Heart left ventricle (tissue), 16 donors: ENCODE measurements around the gene RNF126. TPM values are rescaled to one million over a fixed set of nuclear protein-coding genes. Genes with fewer than 3 reads are reported as not detected.
"Not testable (repeated sequence)": the region's sequence is repeated elsewhere in the genome, so short reads cannot be mapped to it uniquely, and the experiment has no call there.

Experiments used
- ATAC-seq, 4 donors: fragments of 200-7000 bp; cut with Tn5 transposase; one replicate each; pipeline ENCODE4 v1.9.1; 2020 to 2022; ENCODE audit warnings: moderate library complexity in 4 of 4, mild to moderate bottlenecking in 3 of 4, moderate number of reproducible peaks in 1 of 4
- DNase-seq, 5 donors: peaks; one replicate each; pipeline ENCODE4 v3.0.0-alpha.2; 2020
- H3K27ac ChIP-seq, 12 donors: fragments of 200-600 bp; sonication (generic) in 4 of 12; one replicate each; pipeline versions ENCODE4 v1.5.0 to v1.8.0; 2016 to 2022; ENCODE audit warnings: mild to moderate bottlenecking in 2 of 12
- H3K27me3 ChIP-seq, 9 donors: fragments of 200-600 bp; sonication (generic) in 2 of 9; one replicate each; pipeline versions ENCODE4 v1.5.1 to v1.8.0; 2016 to 2022; ENCODE audit warnings: mild to moderate bottlenecking in 3 of 9
- H3K36me3 ChIP-seq, 9 donors: fragments of 200-600 bp; sonication (generic) in 2 of 9; one replicate each; pipeline versions ENCODE4 v1.5.0 to v1.8.0; 2018 to 2022; ENCODE audit warnings: mild to moderate bottlenecking in 2 of 9
- H3K4me1 ChIP-seq, 12 donors: fragments of 200-600 bp; sonication (generic) in 4 of 12; one replicate each; pipeline versions ENCODE4 v1.5.0 to v1.8.0; 2016 to 2022; ENCODE audit warnings: mild to moderate bottlenecking in 3 of 12
- H3K4me3 ChIP-seq, 12 donors: fragments of 200-600 bp; sonication (generic) in 4 of 12; one replicate each; pipeline versions ENCODE4 v1.5.0 to v1.8.0; 2017 to 2022; ENCODE audit warnings: mild to moderate bottlenecking in 9 of 12, moderate library complexity in 4 of 12
- H3K9me3 ChIP-seq, 12 donors: fragments of 200-600 bp; sonication (generic) in 4 of 12; one replicate each; pipeline versions ENCODE4 v1.5.0 to v1.8.0; 2016 to 2022; ENCODE audit warnings: mild to moderate bottlenecking in 1 of 12
- POLR2A ChIP-seq, 2 donors: fragments of 450-650 bp; IDR thresholded peaks; one replicate each; pipeline ENCODE4 v1.6.1; 2017; ENCODE audit warnings: antibody characterized with exemption in 2 of 2, mild to moderate bottlenecking in 2 of 2, moderate library complexity in 2 of 2
- WGBS, 4 donors: extraction: QIAGEN DNeasy Blood & Tissue Kit in 2 of 4; methylation state at CpG; one replicate each; pipeline versions ENCODE4 v1.1.5 to v1.1.7; 2013 to 2018; 5-methylcytosine and 5-hydroxymethylcytosine counted together
- intact Hi-C, 10 donors: fragments of 100-400 bp; cut with DNase I; formaldehyde crosslinking; loops; one replicate each; pipeline versions ENCODE4 v1.11.1 to v1.14.2; 2022
- polyA plus RNA-seq, 2 donors: library from polyadenylated mRNA; stranded (reverse); fragments of 200-250 nt; gene quantifications; one replicate each; pipeline ENCODE4 v1.2.3, GENCODE V29; 2013
- total RNA-seq, 9 donors: library from RNA; depleted of rRNA in 2 of 9; stranded (reverse); fragments of >200 nt in 2 of 9; fragmentation: NEBNext Ultra II Directional in 3 of 9; extraction: Animal tissue kit (Norgen Biotek cat#: 25700) in 3 of 9; gene quantifications; one replicate each; pipeline versions ENCODE4 v1.1.0 to v1.2.4, GENCODE V29; 2016 to 2023
- TF ChIP-seq, protein P1 (sequence below), 12 donors: fragments of 200-600 bp; sonication (generic) in 4 of 12; IDR thresholded peaks; one replicate each; pipeline versions ENCODE4 v1.5.0 to v1.8.0; 2018 to 2022; ENCODE audit warnings: antibody characterized with exemption in 12 of 12, mild to moderate bottlenecking in 5 of 12
- donor health status: ischemic (EF 13 %, LVEDD 7.1; RV severe dilation, severe dysfunction).
- donor health status: healthy with polysubstance abuse.
- donor health status: DM: no; HTN: yes; CAD: no.
- donor health status: DM: no; HTN: no; CAD: no.
- donor health status: ischemic (EF 25% LVEDD 6.9; RV normal size, moderate dysfunction).
- donor health status: ischemic (EF 25% LVEDD 5.7; RV mildly dilated, moderate dysfunction).
- donor health status: healthy.
- donor health status: DM: yes; HTN: yes; CAD: no.
- donor health status: ischemic (EF 35%, LVEDD 5.7; RV mildly dilated, moderate dysfunction).
- donor health status: nonischemic (EF 11% LVEDD 7.7; RV severe dilation, severe dysfunction).
- donor health status: DM: yes; HTN: yes; CAD: no.
- donor health status: PGD.
- donor health status: ischemic (EF 29% LVEDD 5.4; RV normal size, mild dysfunction).
- donor health status: nonischemic (EF 23%, LVEDD 6.1; RV moderate dilation, normal function).

The RNF126 gene
- total and polyA plus RNA-seq, 11 donors, result 21.6 to 105 (median 29.4) TPM

GRCh38 chr19:632579-633067 lies 30.4 kb downstream of the RNF126 start:
- 0 to 4% (median 3%) methylated on average over 17 to 35 of the region's 35 CpGs for WGBS, 4 donors
- Histone ChIP-seq H3K4me1 (peaks cover 6 to 28% (median 17%) of the 10 kb centered on the region in 12 donors), H3K36me3 (peaks cover 0 to 24% (median 18%) of the 10 kb centered on the region in 9 donors), H3K27me3 (no peaks in the 10 kb centered on the region), H3K4me3 (peak overlapping the region; percentile 57 to 99 (median 96)), H3K27ac (peak overlapping the region in 11 of 12 donors; percentile 33 to 86 (median 79)), H3K9me3 (no peaks in the 10 kb centered on the region)
- no peak for TF ChIP-seq POLR2A (IDR thresholded peaks at IDR 0.05)
- TF ChIP-seq, protein P1, sequence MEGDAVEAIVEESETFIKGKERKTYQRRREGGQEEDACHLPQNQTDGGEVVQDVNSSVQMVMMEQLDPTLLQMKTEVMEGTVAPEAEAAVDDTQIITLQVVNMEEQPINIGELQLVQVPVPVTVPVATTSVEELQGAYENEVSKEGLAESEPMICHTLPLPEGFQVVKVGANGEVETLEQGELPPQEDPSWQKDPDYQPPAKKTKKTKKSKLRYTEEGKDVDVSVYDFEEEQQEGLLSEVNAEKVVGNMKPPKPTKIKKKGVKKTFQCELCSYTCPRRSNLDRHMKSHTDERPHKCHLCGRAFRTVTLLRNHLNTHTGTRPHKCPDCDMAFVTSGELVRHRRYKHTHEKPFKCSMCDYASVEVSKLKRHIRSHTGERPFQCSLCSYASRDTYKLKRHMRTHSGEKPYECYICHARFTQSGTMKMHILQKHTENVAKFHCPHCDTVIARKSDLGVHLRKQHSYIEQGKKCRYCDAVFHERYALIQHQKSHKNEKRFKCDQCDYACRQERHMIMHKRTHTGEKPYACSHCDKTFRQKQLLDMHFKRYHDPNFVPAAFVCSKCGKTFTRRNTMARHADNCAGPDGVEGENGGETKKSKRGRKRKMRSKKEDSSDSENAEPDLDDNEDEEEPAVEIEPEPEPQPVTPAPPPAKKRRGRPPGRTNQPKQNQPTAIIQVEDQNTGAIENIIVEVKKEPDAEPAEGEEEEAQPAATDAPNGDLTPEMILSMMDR (IDR thresholded peaks at IDR 0.05), result no peak
- DNase-seq (no peak), ATAC-seq (peak in 1 of 4 donors; percentile 21)
- intact Hi-C loops, result loop anchor here in 2 of 10 donors (5.0 to 10.0 kb wide), 2 partner anchors 50 to 98 kb away; partner anchors contain the start of gene CDC34 (in 1 of the 2)

DNA sequence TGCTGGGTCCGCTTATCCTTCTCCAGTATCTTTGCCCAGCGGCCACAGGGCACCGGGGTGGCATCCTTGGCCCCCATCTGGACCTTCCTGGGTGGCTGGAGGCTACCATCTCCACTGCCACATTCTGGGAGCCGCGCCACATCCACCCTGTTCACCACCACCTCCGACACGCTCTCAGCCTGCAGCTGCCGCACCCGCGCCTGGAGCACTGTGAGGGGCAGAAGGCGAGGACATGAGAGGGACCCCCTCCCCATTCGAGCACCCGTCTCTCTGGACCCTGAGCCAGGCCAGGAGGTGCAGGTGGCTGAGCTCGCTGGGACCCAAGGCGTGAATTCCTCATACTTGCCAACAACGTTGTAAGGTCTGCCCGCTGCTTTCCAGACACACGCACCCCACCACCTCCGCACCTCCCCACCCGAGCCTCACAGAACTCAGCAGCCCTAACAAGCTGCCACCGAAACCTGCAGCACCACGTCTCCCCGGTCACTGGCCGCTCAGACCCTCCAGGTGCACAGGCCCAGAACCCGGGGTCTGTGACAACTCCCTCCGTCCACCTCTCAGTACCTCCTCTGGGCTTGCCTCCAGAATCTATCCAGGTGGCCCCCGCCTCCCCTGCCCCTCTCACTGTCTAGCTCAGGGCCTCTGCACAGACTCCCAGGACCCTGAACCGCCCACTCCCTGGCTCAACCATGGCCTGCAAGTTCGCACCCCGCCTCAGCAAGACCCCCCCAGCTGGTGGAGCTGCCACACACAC lies 32.9 kb downstream of the RNF126 start:
- no peak for TF ChIP-seq POLR2A (IDR thresholded peaks at IDR 0.05)
- TF ChIP-seq, protein P1 (IDR thresholded peaks at IDR 0.05), result no peak
- ATAC-seq (no peak), DNase-seq (no peak)
- Histone ChIP-seq H3K27me3 (no peaks in the 10 kb centered on the region), H3K27ac (no peak overlapping the region), H3K36me3 (peaks cover 0 to 39% (median 26%) of the 10 kb centered on the region in 9 donors), H3K4me1 (peaks cover 6 to 28% (median 17%) of the 10 kb centered on the region in 12 donors), H3K4me3 (no peak overlapping the region), H3K9me3 (no peaks in the 10 kb centered on the region)
- 85 to 88% (median 86%) methylated on average over 29 to 30 of the region's 30 CpGs for WGBS, 4 donors
- intact Hi-C loops, result loop anchor here in 2 of 10 donors (5.0 to 10.0 kb wide), 2 partner anchors 48 to 95 kb away; partner anchors contain the start of gene CDC34 (in 1 of the 2)

GRCh38 chr19:629515-629914 lies 33.5 kb downstream of the RNF126 start:
- H3K27me3 ChIP-seq, H3K27ac ChIP-seq, intact Hi-C loops, H3K9me3 ChIP-seq, H3K4me3 ChIP-seq, DNase-seq: not testable (repeated sequence)
- 56 to 82% (median 66%) methylated on average over 15 to 25 of the region's 25 CpGs for WGBS, 4 donors
- peaks cover 0 to 44% (median 32%) of the 10 kb centered on the region in 9 donors for H3K36me3 ChIP-seq
- peak in 1 of 4 donors; percentile 5 for ATAC-seq
- peaks cover 6 to 28% (median 16%) of the 10 kb centered on the region in 12 donors for H3K4me1 ChIP-seq

GRCh38 chr19:628168-628567 lies 34.8 kb downstream of the RNF126 start:
- TF ChIP-seq, protein P1 (IDR thresholded peaks at IDR 0.05), result peak in 6 of 12 donors; percentile 8 to 31 (median 16)
- TF ChIP-seq POLR2A (IDR thresholded peaks at IDR 0.05), result no peak
- WGBS, 4 donors, result 86 to 90% (median 88%) methylated on average over 19 of the region's 19 CpGs
- Histone ChIP-seq H3K27me3 (no peaks in the 10 kb centered on the region), H3K36me3 (peaks cover 0 to 56% (median 44%) of the 10 kb centered on the region in 9 donors), H3K4me1 (peaks cover 0 to 19% (median 10%) of the 10 kb centered on the region in 12 donors), H3K27ac (no peak overlapping the region), H3K9me3 (no peaks in the 10 kb centered on the region), H3K4me3 (no peak overlapping the region)
- intact Hi-C loops, result no loop called here
- DNase-seq, result no peak
- no peak for ATAC-seq

GRCh38 chr19:626566-626965 lies 36.4 kb downstream of the RNF126 start:
- H3K27me3 ChIP-seq, H3K27ac ChIP-seq, ATAC-seq, H3K4me1 ChIP-seq, DNase-seq, H3K9me3 ChIP-seq, H3K4me3 ChIP-seq, intact Hi-C loops: not testable (repeated sequence)
- 91 to 97% (median 94%) methylated on average over 7 of the region's 7 CpGs for WGBS, 4 donors
- peaks cover 0 to 72% (median 60%) of the 10 kb centered on the region in 9 donors for H3K36me3 ChIP-seq
